HG02763 (cell line): ENCODE measurements around the gene CPD.

Source experiments
- ATAC-seq: cut with Tn5 transposase; IDR thresholded peaks from one replicate; pipeline ENCODE4 v1.9.1; 2021; ENCODE audit warnings: mild to moderate bottlenecking, moderate library complexity; ENCODE audit not compliant: unreplicated experiment

Gene CPD

GRCh38 chr17:30352240-30352814, 26.4 kb upstream of the CPD start:
- ATAC-seq: no peak

GRCh38 chr17:30354701-30355100, 24.0 kb upstream of the CPD start:
- no peak for ATAC-seq

- no peak for ATAC-seq
These were observed 21.3 kb upstream of the CPD start for GRCh38 chr17:30357476-30357875.

- ATAC-seq: no peak
These were observed 20.5 kb upstream of the CPD start for GRCh38 chr17:30358055-30358760.

- no peak for ATAC-seq
These were observed 18.5 kb upstream of the CPD start for GRCh38 chr17:30360086-30360808.

GRCh38 chr17:30361766-30362279, 16.9 kb upstream of the CPD start:
- ATAC-seq: no peak

- peak; percentile 75 for ATAC-seq
These were observed 15.0 kb upstream of the CPD start for GRCh38 chr17:30363715-30364202.

- ATAC-seq: no peak
These were observed 12.2 kb upstream of the CPD start for GRCh38 chr17:30366536-30366935.

- ATAC-seq: no peak
These were observed 9.6 kb upstream of the CPD start for GRCh38 chr17:30368912-30369720.

- ATAC-seq: no peak
These were observed 8.7 kb upstream of the CPD start for GRCh38 chr17:30369995-30370394.

GRCh38 chr17:30372755-30373154, 6.0 kb upstream of the CPD start:
- ATAC-seq: no peak

- no peak for ATAC-seq
These were observed 3.1 kb upstream of the CPD start for GRCh38 chr17:30375661-30376060.

GRCh38 chr17:30376621-30377452, 1.9 kb upstream of the CPD start:
- ATAC-seq: no peak

GRCh38 chr17:30377574-30378240, 1.0 kb upstream of the CPD start:
- no peak for ATAC-seq

- peak; percentile 7 for ATAC-seq
These were observed 394 bp upstream of the CPD start for GRCh38 chr17:30378241-30378824.

GRCh38 chr17:30379303-30379902, 676 bp downstream of the CPD start:
- ATAC-seq: peak; percentile 8

- ATAC-seq: no peak
These were observed 1.2 kb downstream of the CPD start for GRCh38 chr17:30379903-30380381.

- no peak for ATAC-seq
These were observed 2.1 kb downstream of the CPD start for GRCh38 chr17:30380643-30381339.
